GM21737 (cell line): Measurements from ENCODE around the gene STN1.

ENCODE experiments used
- ATAC-seq: cut with Tn5 transposase; IDR thresholded peaks from one replicate; pipeline ENCODE4 v1.9.1; 2021; ENCODE audit warnings: mild to moderate bottlenecking, moderate library complexity; ENCODE audit not compliant: unreplicated experiment

Gene STN1

GRCh38 chr10:103929381-103929921 lies 11.5 kb upstream of the STN1 start:
- no peak for ATAC-seq

GRCh38 chr10:103928784-103929183 lies 10.8 kb upstream of the STN1 start:
- ATAC-seq = no peak

- ATAC-seq = no peak
Observed at GRCh38 chr10:103926722-103927319, 8.8 kb upstream of the STN1 start.

- ATAC-seq = no peak
Observed at GRCh38 chr10:103925591-103925990, 7.6 kb upstream of the STN1 start.

- no peak for ATAC-seq
Observed at GRCh38 chr10:103923502-103923901, 5.5 kb upstream of the STN1 start.

GRCh38 chr10:103922659-103923058 lies 4.7 kb upstream of the STN1 start:
- no peak for ATAC-seq

- no peak for ATAC-seq
Observed at GRCh38 chr10:103921750-103922195, 3.8 kb upstream of the STN1 start.

GRCh38 chr10:103921248-103921647 lies 3.3 kb upstream of the STN1 start:
- no peak for ATAC-seq

GRCh38 chr10:103919648-103920025 lies 1.7 kb upstream of the STN1 start:
- ATAC-seq = no peak

- peak; percentile 5 for ATAC-seq
Observed at GRCh38 chr10:103917302-103918052, 507 bp downstream of the STN1 start.

- no peak for ATAC-seq
Observed at GRCh38 chr10:103916876-103917275, 1.1 kb downstream of the STN1 start.

- ATAC-seq = no peak
Observed at GRCh38 chr10:103916254-103916653, 1.7 kb downstream of the STN1 start.

GRCh38 chr10:103915796-103916195 lies 2.2 kb downstream of the STN1 start:
- ATAC-seq = no peak

GRCh38 chr10:103912759-103913158 lies 5.2 kb downstream of the STN1 start:
- ATAC-seq = no peak

- no peak for ATAC-seq
Observed at GRCh38 chr10:103911021-103911459, 6.9 kb downstream of the STN1 start.

- no peak for ATAC-seq
Observed at GRCh38 chr10:103910442-103911012, 7.5 kb downstream of the STN1 start.

- no peak for ATAC-seq
Observed at GRCh38 chr10:103905441-103905840, 12.5 kb downstream of the STN1 start.

- no peak for ATAC-seq
Observed at GRCh38 chr10:103901299-103901698, 16.7 kb downstream of the STN1 start.

GRCh38 chr10:103899312-103899711 lies 18.7 kb downstream of the STN1 start:
- ATAC-seq = no peak

GRCh38 chr10:103897241-103897774 lies 20.7 kb downstream of the STN1 start:
- ATAC-seq = no peak

GRCh38 chr10:103896225-103896624 lies 21.8 kb downstream of the STN1 start:
- ATAC-seq = no peak
